Fibroblast of skin of left biceps (primary cell): Measurements from ENCODE around the gene RAD23B.

Source experiments
- DNase-seq, 2 experiments: peaks; one replicate each; pipeline ENCODE4 v3.0.0-alpha.2; 2013; ENCODE audit warnings: low read depth in 2 of 2

Gene RAD23B

DNA sequence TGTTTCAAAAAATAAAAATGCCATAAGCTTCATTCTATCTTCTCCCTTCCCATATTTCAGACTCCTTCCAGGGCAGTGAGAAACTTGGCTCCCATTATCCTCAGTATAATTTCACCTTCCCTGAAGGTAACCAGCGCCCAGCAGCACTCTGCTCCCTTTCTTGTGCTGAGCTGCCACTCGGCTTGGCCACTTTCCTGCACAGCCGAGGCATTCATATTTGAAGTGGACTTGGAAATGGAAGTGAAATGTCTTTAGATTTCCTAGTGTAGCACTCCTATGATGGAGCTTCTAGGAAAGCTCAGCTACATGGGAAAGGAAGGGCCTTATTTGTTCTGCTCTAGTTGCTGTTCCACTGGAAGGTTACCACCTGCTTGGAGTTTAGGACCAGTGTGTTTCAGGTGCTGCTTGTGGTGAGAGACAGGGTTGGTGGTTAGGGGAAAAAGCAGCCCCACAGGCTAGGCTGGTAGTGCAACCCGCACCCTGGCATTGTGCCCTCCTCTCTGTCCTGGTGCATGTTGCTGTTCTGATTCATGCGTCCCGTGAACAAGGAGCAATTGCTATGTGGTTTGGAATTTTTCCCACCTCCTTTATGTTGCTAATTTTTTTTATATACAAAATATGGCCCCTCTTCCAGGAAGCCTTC lies 53.8 kb downstream of the RAD23B start:
- DNase-seq, result peak; percentile 17 to 22

DNA sequence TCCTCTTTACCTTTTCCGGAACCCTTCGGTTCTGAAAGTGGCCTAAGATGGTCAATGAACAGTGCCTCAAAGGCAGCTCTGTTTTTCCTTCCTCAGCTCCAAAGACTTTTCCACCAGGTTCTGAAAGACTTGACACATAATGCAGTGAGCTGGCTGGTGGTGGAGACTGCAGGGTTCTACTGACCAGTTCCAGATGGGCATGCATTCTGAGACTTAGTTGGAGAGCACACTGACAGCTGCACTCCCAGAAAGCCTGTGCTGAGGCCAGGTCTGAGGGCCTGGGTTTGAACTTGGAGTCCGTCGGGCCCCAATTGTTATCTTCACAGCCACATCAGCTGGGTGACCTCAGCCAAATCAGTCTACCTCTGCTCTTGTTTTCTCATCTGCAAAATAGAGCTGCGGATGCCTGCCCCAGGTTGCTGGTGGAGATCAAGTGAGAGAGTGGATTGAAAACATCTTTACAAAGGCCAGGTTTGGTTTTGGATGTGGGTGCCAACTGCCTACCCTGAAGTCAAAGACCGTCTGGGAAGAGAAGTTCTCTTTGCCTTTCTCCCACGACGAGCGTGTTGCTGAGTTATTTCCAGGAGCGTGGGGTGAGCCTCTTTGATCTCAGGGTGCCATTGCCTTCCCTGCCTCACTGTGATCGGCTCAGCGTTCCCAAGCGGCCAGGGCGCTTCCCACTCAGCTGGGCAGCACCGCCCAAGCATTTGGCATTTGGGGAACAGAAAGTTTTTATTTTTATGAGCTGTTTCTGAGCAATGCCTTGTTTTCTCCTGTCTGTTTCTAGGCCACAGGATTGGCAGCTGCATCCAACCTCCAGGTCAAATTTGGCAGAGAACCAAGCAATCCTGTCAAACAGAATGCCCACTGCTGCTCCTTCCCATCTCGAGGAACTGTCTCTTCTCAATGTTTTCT lies 54.9 kb downstream of the RAD23B start:
- DNase-seq, result no peak

DNA sequence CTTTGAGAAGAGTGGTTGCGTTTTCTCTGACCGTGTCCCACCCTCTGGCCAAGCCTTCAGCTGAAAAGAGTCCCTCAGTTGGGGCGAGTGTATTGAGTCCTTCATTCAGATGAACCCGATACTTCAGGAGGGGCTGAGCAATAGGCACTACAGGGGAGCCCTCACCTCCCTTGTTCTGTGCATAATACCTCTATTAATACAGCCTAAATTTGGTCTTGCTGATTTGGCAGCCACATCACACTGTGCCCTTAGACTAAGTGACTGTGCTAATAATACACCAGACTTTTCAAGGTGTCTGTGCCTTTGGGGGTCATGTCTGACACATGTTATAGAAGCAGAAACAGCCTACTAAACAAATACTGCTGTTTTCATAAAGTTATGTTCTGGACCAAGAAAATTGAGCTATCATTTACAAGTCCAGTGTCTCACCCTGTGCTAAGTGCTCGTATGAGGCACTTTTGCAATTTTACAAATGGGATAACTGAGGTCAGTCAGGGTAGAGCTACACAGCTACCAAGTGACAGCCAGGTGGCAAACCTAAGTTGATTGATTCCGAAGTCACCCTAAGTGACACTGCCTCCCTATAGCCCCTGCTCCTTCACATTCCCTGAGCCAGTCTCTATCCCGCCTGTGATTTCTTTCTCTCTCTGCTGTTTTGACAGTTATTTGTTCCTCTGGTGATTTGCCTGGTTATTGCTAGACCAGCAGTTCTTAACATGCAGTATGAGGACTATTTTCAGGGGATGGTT lies 56.0 kb downstream of the RAD23B start:
- no peak for DNase-seq

DNA sequence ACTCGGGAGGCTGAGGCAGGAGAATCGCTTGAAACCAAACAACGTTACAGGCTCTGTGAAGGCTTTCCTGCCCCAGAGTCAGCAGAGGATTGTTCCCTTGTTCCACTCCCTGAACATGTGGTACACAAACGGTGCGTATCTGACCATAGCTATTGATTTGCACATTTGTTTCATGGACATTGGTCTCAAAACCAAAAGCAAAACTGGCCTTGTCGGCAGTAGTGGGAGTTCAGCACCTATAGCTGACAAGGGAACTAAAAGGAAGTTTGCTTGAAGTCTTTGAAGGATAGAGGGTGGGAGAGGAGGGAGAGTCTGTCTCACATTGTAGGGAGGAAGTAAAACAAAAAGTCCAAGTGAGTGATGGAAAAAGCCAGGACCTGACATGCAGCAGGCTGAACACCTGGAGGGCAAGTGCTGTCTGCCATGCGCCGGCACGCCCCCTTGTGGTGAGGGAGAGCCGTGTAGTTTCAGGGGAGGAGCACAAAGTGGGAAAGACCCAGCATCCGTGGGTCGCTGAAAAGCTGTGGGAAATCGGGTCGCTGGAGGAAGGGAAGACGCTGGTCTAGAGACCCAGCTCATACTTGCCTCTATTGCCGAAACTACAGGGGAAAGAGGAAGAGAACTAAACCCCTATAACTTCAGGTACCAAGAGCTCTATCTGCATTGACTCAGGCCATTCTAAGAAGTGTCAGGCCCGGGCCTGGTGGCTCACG lies 58.0 kb downstream of the RAD23B start:
- DNase-seq, result peak in 1 of 2 experiments; percentile 12

DNA sequence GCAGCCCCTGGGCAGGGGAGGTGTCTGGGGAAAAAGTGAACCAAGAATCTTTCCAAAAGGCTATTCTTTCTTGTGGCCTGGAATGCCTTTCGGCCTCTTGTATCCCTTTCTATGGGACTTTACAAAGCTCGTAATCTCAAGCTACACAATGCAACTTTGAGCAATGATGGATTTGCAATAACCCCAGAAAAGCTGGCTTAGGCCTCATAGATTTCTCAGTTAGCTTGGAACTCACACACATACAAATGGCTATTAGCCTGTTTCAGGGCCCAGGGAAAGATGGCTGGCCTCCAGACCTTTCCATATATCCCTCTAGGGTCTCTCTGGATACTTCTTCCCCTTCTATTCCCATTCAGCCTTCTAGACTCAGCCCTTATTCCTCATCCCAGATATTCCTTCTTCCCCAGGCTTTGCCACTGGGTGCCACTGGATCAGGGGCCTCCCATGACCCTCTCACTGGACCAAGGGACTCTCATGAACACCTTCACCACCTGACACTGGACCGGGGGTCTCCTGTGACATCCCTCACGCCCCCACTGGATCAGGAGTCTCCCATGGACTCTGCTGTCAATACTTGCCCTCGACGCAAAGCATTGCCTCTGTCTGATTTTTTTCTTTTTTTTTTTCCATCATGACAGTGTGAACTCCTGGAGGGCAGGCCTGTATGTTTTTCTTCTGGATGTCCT lies 59.5 kb downstream of the RAD23B start:
- no peak for DNase-seq

DNA sequence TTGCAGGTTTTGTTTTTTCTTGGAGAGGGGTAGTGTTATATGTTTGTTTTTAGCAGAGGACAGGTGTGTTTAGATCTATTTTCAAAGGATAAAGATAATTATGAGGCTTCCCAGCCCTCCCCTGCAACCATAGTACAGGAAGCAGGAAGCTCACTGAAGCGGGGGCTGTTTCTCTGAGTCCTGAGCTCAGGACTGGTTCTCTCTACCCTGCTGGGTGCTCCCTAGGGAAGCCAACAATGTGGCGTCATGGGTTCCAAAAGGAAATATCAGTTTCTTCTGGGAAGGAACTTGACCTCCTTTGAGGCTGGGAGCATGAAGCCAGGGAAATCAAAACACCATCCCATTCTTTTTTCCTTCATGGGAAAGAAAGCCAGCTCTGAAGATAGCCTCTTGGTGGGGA lies 62.2 kb downstream of the RAD23B start:
- no peak for DNase-seq

DNA sequence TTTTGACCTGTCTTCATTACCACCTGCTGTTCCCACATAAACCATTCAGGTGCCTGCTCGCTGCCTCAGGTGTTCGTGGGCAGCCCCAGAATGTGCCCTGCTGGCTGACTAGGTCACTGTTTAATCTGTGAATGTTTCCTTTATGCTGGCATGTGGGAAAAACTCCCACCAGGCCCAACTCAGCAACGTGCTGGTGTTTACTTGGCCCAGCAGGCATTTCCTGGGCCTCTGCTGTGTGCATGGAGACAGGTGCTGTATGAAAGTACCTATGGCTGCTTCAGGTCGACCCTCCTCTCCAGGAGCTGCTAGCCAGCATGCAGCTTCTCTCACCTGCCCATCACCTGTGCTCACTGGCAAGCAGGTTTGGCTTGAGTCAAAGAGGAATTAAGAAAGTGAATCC lies 65.8 kb downstream of the RAD23B start:
- DNase-seq, result no peak

DNA sequence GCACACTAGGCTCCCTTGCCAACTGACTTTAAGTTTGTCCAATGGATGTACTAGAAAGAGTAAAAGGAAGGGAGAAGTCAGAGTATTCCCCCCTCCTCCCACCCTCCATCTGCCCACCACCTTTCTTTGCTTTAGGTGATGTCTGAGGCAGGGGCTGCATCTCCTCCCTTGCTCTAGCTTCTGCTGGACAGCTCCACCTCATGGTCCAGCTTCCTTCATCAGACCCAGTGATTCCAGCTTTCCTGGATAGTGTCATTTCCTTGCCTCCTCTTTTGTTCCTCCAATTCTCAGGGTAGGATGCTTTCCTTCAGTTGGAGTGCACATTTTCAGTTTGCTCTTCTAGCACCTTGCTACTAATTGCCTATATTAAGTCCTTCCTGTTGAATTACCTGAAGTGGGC lies 67.4 kb downstream of the RAD23B start:
- DNase-seq, result no peak

DNA sequence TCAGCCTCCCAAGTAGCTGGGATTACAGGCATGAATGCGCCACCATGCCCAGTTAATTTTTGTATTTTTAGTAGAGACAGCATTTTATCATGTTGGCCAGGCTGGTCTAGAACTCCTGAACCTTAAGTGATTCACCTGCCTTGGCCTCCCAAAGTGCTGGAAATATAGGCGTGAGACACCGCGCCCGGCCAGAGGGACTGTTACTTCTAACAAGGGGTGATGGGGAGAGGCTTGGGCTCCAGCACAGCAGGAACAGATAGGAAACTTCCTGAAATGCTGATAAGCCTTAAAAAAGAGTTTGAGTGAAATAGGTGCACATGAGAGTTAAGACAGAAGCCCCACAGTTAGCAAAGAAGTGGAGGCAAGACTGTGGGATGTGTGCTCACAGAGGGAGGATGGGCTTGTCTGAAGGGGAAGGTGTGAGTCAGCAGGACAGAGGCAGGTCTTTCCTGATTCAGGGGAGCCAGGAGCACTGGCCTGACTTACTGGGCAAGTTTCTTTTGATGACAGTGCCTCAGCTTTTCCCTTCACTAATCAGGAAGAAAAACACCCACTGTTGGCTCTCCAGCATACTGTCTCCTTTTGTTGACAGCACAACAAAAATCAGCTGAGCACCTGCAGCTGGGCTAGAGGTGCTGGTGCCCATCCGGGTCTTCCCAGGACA lies 68.4 kb downstream of the RAD23B start:
- DNase-seq, result no peak

DNA sequence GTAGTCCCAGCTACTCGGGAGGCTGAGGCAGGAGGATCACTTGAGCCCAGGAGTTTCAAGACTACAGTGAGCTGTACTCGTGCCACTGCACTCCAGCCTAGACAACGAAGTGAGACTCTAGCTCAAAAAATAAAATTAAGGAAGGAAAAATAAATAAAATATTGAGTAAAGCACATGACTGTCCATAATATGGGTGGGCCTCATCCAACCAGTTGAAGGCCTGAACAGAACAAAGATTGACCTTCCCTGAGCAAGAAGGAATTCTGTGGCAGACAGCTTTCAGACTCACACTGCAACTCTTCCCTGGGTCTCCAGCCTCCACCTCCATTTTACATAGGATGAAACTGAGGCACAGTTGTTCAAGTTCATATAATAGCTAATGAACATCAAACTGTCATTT lies 72.3 kb downstream of the RAD23B start:
- DNase-seq, result no peak

DNA sequence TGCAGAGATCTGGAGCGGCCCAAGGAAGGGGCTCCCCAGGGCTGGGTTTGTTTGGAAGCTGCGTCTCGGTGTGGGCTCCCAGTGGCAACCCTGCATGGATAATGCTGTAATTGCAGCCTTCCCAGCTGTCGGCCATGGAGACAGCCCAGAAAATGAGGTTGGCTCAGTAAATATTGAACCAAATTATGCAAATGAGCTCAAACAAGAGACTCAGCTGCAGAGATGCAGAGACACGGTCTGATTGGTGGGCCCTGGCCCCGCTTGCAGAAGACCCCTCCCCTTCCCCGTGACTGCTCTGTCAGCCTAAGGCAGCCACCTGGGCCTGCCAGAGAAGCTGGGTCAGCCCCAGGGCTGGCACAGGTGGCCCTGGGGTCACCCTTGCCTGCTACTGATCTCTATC lies 75.9 kb downstream of the RAD23B start:
- DNase-seq, result no peak

DNA sequence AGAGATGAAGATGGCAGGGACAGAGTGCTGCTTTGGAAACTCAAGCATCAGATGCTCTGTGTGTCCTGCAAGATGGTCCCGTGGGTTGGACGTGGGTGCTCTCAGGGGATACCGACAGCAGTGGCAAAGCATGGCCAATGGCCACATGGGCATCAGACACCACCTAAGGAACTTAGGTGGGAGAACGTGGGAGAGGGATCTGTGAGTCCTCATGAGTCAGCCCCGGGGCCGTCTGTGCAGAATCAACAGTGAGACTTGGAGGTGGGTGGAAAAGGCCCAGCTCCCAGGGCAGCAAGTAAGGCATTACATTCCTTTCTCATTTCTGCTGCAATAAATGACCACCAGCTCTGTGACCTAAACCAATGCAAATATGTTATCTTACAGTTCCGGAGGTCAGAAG lies 77.0 kb downstream of the RAD23B start:
- no peak for DNase-seq

DNA sequence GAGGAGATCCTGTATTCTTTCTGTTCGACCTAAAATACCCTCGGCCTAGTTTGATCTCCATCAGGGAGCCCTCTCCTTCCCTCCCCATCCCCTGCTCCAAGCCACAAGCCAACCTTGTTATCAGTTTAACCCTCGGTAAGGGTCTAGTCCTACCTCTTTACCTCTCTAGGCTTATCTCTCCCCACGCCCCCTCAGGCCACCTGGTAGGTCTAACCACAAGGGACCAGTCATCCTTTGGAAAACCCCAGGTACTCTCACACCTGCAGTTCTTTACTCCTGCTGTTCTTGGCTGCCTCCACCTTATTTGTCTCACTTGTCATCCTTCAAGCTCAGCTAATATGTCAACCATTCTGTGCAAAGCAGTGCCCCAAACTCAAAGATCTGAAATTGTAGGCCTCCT lies 78.7 kb downstream of the RAD23B start:
- DNase-seq, result no peak

DNA sequence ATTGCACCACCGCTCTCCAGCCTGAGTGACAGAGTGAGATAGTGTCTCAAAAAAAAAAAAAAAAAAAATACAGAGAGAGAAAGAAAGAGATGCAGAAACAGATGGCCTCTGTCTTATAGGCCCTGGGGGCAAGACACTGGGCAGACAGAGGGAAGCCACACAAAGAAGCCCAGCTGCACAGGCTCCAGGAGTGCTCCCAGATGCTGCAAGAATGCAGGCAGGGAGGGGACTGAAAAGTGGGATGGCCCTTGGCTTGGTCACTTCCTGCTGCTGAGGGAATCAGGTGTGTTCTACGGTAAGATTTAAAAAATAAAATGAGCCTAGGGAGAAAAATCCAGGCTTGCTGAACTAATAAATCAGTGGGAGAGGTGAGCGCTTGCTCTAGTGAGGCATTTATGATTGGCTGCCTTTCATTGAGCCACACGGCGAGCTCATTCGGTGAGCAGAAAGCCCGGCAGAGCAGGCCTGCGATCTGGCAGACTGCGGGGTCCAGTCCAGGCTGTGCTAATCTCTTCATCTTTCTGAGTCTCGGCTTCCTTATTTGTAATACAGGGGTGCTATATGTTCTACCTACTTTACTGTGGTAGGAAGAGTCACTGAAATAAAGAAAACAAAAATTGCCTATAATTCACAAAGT lies 80.6 kb downstream of the RAD23B start:
- no peak for DNase-seq

DNA sequence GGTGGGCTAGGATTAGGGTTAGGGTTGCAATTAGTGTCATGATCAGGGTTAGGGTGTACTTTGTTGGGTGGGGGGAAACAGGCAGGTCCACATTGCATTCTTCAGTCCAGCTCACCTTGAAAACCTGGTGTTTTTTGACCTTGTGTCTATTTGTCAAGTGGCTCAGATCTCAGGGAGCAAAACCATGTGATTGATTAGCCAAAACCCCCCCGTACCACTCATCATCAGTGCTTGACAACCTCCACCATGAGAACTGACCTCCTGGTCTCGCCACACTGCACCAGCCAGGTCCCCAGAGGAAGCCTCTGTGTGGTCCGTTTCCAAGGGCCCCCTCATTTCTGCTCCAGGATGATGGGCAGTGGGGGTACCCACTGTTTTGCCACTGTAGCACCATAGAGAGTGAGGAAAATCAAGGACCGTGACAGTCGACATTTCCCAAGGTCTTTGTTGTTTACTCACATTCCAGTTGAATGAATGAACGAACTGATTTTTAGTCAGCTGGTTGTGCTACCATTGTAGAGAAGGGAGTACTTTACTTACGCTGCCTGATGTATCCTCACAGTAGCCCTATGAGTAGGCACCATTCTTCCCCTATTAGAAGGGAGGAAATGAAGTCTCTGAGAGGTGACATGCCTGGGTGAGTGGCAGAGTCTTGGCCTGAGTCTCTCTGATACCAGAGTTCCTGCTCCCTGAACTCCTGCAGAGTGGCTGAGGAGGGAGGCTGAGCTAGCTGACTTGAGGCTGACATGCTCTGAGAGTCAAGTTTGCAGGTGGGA lies 84.8 kb downstream of the RAD23B start:
- DNase-seq, result no peak

DNA sequence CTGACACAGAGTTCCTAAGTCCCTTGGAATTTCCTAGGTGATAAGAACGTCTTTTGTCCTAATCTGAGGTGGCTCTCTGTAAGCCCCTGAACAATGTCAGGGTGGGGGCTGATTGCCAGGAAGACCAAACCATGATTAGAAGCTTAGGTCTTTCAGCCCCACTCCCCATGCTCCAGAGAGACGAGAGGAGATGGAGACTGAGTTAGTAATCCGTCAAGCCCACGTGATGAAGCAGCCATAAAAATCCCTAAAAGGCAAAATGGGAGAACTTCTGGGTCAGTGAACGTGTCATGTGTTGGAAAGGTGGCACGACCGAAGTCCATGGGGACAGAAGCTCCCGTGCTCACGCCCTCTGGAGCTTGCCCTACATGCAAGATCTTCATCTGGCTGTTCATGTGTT lies 85.6 kb downstream of the RAD23B start:
- no peak for DNase-seq

DNA sequence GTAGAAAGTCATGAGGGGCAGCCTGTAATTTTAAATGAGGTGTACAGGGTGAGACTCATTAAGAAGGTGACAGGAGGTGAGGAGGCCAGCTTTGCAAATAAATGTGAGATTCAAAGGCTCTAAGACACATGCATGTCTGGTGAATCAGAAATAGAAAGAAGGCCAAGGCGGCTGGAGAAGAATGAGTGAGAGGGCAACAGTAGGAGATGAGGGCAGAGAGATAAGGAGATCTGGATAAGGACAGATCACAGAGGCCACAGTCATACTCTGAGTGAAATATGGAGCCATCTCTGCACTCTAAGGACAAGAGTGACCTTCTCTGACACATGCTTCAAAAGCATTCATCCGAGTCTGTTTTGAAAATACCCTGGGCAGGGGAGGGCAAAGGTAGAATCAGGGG lies 90.7 kb downstream of the RAD23B start:
- no peak for DNase-seq

DNA sequence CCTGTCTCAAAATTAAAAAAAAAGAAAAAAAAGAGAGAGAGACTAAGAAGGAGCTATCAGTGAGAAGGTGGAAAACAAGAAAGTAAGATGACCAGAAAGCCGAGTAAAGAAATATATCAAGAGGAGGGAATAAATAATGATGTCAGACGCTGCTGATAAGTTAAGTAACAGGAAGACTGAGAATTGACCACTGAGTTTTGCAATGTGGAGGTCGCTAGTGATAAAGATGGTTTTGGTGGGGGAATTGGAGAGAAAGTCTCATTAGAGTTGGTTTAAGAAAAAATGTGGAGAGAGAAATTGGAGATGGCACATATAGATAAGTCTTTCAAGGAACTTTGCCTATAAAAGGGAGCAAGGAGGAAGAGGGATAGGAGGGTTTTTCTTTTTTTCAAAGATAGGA lies 91.9 kb downstream of the RAD23B start:
- no peak for DNase-seq

DNA sequence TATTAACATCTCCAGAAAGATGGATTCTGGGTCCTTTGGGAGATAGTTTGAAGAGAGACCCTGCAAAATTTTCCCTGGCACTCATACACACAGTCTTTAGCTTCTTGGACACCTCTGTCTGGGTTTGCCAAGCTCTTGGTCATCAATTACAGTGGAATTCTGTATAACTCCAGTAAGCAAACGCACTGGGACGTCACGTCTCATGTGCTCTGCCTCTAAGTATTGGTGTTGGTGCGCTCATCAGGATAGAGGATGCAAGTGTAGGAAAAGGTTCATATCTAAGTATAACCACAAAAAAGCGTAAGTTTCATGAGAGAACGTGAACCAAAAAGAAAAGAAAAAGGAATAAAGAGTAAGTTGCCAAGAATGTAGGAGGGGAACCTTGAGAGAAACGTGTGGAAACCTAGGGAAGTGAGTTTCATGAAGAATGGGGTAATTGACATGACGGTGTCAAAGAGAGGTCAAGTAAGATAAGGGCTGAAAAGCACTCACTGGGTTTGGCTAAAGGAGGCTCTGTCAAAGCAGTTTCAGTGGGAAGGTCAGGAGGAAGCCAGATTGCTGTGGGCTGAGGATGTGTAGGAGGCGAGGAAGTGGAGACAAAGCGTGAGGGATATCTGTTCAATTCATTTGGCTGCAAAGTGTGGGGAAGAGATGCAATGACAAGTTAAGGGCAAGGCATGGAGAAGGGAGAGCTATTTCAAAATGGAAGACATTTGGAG lies 92.7 kb downstream of the RAD23B start:
- DNase-seq, result no peak
